Lung (tissue), 12 donors: ENCODE data around the gene ZNF593. TPM values are rescaled to one million over a fixed set of nuclear protein-coding genes. Genes with fewer than 3 reads are reported as not detected.

Experiments
- ATAC-seq: fragments of 200-7000 bp; cut with Tn5 transposase; one replicate; pipeline ENCODE4 v1.9.1; 2020; ENCODE audit warnings: moderate number of reproducible peaks; ENCODE audit not compliant: insufficient read depth, low FRiP score
- DNase-seq, 3 donors: peaks; one replicate each; pipeline ENCODE4 v3.0.0-alpha.2; 2013 to 2017
- H3K27ac ChIP-seq, 2 donors: one replicate each; pipeline ENCODE4 v1.5.1; 2013; ENCODE audit warnings: mild to moderate bottlenecking in 2 of 2, moderate library complexity in 2 of 2, control low read depth in 1 of 2, inconsistent platforms in 1 of 2, low read depth in 1 of 2, low read length in 1 of 2
- H3K27me3 ChIP-seq, 3 donors: one replicate each; pipeline ENCODE4 v1.5.1; 2013; ENCODE audit warnings: low read length in 2 of 3; ENCODE audit not compliant: control insufficient read depth in 3 of 3, insufficient read depth in 3 of 3
- H3K36me3 ChIP-seq, 4 donors: one replicate each; pipeline ENCODE4 v1.5.1; 2013; ENCODE audit warnings: low read length in 4 of 4, mild to moderate bottlenecking in 1 of 4, moderate library complexity in 1 of 4; ENCODE audit not compliant: control insufficient read depth in 4 of 4, insufficient read depth in 4 of 4
- H3K4me1 ChIP-seq, 5 donors: one replicate each; pipeline ENCODE4 v1.5.1; 2013; ENCODE audit warnings: low read length in 5 of 5, mild to moderate bottlenecking in 2 of 5, moderate library complexity in 1 of 5; ENCODE audit not compliant: control insufficient read depth in 5 of 5, insufficient read depth in 5 of 5
- H3K4me3 ChIP-seq: one replicate; pipeline ENCODE4 v1.5.1; 2013; ENCODE audit warnings: mild to moderate bottlenecking, control low read depth, moderate library complexity
- H3K9ac ChIP-seq, 2 donors: one replicate each; pipeline ENCODE4 v1.5.1; 2013; ENCODE audit warnings: low read length in 2 of 2, control low read depth in 1 of 2; ENCODE audit not compliant: insufficient read depth in 1 of 2
- H3K9me3 ChIP-seq, 4 donors: one replicate each; pipeline ENCODE4 v1.5.1; 2013; ENCODE audit warnings: low read length in 3 of 4, mild to moderate bottlenecking in 1 of 4, moderate library complexity in 1 of 4; ENCODE audit not compliant: control insufficient read depth in 4 of 4, insufficient read depth in 3 of 4
- CTCF ChIP-seq: IDR thresholded peaks from 2 replicates; pipeline ENCODE4 v1.5.1; 2012; ENCODE audit warnings: mild to moderate bottlenecking; ENCODE audit errors: control extremely low read depth, extremely low read depth
- WGBS, 2 donors: extraction: QIAGEN DNeasy Blood & Tissue Kit; methylation state at CpG; one replicate each; pipeline ENCODE4 v1.1.7; 2013; 5-methylcytosine and 5-hydroxymethylcytosine counted together
- polyA plus RNA-seq, 2 donors: library from polyadenylated mRNA; stranded (reverse); fragments of 200-250 nt; gene quantifications; one replicate each; pipeline ENCODE4 v1.2.1, GENCODE V29; 2013
- total RNA-seq, 2 donors: library from RNA; depleted of rRNA in 1 of 2; stranded (reverse); fragments of >200 nt in 1 of 2; gene quantifications; one replicate each; pipeline ENCODE4 v1.2.1, GENCODE V29; 2014 to 2021
- donor health status: control.
- donor health status: control.
- donor health status: Bipolar disorder and iron deficiency.
- donor health status: healthy.
- donor health status: DM: yes; HTN: yes; CAD: no.

The ZNF593 gene
- total and polyA plus RNA-seq, 4 donors: 19.7 to 140 (median 61.6) TPM

GRCh38 chr1:26122988-26123973 lies 46.4 kb upstream of the ZNF593 start:
- peaks cover 0 to 14% (median 3%) of the 10 kb centered on the region in 5 donors for H3K4me1 ChIP-seq
- peak overlapping the region in 1 of 2 donors; percentile 77 for H3K27ac ChIP-seq
- no peak for ATAC-seq

GRCh38 chr1:26124418-26125331 lies 45.0 kb upstream of the ZNF593 start:
- no peak overlapping the region for H3K4me3 ChIP-seq
- no peak overlapping the region for H3K27ac ChIP-seq
- H3K27me3 ChIP-seq: no peaks in the 10 kb centered on the region
- ATAC-seq: no peak
- DNase-seq: peak in 1 of 3 donors; percentile 16
- no peak overlapping the region for H3K9ac ChIP-seq
- WGBS, 2 donors: 64 to 75% methylated on average over 4 of the region's 4 CpGs
- H3K9me3 ChIP-seq: no peaks in the 10 kb centered on the region
- H3K36me3 ChIP-seq: peaks cover 2 to 13% (median 7%) of the 10 kb centered on the region in 4 donors
- H3K4me1 ChIP-seq: peaks cover 0 to 14% (median 3%) of the 10 kb centered on the region in 5 donors
- TF ChIP-seq CTCF: no peak

More at GRCh38 chr1:26122988-26123973, 46.4 kb upstream of the ZNF593 start:
- WGBS, 2 donors: 75 to 85% methylated on average over 7 of the region's 7 CpGs
- Histone ChIP-seq H3K4me3 (no peak overlapping the region), H3K27me3 (no peaks in the 10 kb centered on the region), H3K9me3 (no peaks in the 10 kb centered on the region), H3K9ac (no peak overlapping the region), H3K36me3 (peaks cover 6 to 18% (median 10%) of the 10 kb centered on the region in 4 donors)
- no peak for TF ChIP-seq CTCF
- no peak for DNase-seq

GRCh38 chr1:26125382-26125781 lies 44.3 kb upstream of the ZNF593 start:
- Histone ChIP-seq H3K4me1 (peaks cover 0 to 14% (median 3%) of the 10 kb centered on the region in 5 donors), H3K27me3 (no peaks in the 10 kb centered on the region), H3K4me3 (no peak overlapping the region), H3K27ac (no peak overlapping the region), H3K9me3 (no peaks in the 10 kb centered on the region), H3K9ac (no peak overlapping the region), H3K36me3 (peaks cover 2 to 13% (median 4%) of the 10 kb centered on the region in 4 donors)
- DNase-seq (no peak), ATAC-seq (no peak)
- no peak for TF ChIP-seq CTCF
